Stimulated activated CD4-positive, alpha-beta T cell treated with anti-CD3 and anti-CD28 coated beads, Interleukin-2, amount 100 ng/mL, for 24 hours (primary cell): Measurements from ENCODE around the gene FRG2B.
"Not testable (repeated sequence)": the region's sequence is repeated elsewhere in the genome, so short reads cannot be mapped to it uniquely, and the experiment has no call there.

Experiments
- DNase-seq, 2 donors: peaks; one replicate each; pipeline ENCODE4 v3.0.0-alpha.2; 2020

FRG2B gene

GRCh38 chr10:133592716-133593115 is 33.9 kb downstream of the FRG2B start:
- no peak for DNase-seq

DNA sequence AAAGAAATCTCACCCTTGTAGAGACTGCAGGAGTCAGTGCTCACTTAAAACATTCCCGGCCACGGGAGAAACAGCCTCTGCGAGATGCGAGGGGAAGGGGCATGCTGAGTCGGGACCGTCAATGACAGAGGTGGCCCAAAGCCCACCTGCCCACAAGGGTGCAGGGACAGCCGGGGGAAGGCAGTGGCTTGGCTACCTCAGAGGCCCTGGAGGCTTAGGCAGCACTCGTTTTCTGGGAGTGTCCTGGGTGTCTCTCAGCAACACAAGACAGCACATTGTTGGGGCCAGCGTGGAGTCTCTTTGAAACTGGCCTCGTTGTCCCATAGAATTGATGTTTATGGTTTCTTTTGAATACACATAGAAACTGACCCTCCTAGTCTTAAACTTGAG is 35.6 kb downstream of the FRG2B start:
- DNase-seq: no peak

DNA sequence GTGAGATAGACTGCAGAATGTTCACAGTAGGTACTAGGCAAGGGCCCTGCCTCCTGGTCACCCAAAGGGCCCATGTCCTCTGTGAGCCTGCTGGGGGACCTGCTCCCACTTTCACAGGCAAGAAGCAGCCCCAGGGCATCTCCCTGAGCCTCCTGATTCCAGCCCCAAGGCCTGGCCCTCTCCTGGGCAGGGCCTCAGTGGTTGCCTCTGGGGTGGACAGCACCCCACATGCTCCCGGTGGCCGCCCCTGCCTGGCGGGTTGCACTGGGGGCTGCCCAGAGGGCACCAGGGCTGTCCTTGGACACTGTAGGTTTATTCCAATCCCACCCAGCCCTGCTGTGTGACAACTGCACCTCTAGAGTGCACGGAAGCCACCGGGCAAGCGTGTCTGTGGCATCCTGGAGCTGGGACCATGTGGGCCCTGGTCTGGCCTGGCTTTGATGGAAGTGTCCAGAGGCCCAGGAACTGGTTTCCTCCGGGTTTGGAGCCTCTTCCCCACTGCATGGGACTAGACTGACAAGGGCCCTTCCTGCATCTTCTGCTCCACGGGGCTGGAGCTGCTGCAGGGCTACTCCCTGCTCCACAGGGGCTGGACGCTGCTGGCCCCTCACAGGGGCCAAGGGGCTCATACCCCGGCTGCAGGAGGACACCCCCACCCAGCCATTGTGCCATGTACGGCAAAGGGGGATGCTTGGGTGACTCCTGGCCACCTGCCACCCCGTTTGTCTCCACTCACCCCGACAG is 36.2 kb downstream of the FRG2B start:
- DNase-seq: no peak

DNA sequence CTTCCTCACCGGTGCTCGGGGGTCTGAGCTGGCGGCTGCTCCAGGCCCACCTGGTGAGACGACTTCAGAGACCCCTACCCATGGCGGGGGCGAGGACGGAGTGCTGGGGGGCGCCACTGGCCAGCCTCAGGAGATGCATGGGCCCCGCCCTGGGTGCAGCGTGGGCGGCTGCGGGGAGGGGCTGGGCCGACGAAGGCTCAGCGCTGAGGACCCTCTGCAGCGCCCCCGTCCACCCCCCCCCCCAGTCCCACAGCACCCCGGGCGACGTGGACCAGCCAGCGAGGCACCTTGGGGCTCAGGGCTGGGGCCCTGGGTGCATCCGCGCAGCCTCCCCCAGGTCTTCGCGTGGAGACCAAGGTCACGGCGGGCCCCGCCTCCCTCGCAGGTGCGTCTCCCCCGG is 49.6 kb downstream of the FRG2B start:
- DNase-seq: not testable (repeated sequence)
